ENCODE results near the gene BPIFB1. TPM values are rescaled to one million over a fixed set of nuclear protein-coding genes. Genes with fewer than 3 reads are reported as not detected.

The BPIFB1 gene
- total and polyA plus RNA-seq, 9 of the 15 experiments (the other 6 are each of a cell fraction or from before 2014, with no cell fraction given), result not detected

DNA sequence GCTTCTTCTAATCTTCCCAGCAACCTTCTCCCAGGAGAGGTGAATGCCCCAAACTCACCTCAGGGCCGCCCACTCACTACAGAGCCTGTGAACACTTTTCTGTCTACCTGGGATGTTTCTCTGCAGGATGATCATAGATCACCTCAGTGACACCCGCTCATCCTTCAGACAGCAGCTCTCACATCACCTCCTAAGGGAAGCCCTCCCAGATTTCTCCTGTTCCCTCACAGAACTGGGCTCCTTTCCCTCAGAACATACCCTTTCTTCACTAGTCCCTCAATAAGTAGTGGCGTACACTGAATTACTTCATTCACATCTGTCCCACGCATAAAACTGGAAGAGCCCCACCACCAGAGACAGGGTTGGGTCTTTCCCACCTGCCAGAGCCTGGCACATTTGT, 60.5 kb downstream of the BPIFB1 start:
- H3K27ac ChIP-seq (ENCODE audit: extremely low read depth, low read depth, low read length), result no peak overlapping the region
- FAIRE-seq, result no peak
- H3K79me2 ChIP-seq (ENCODE audit: control insufficient read depth, insufficient read depth, low read length), result no peaks in the 10 kb centered on the region
- POLR2A ChIA-PET, result interaction anchor here (0.6 kb wide), 1 partner anchor 24 kb away, joined by 3 read pairs; no protein-coding TSS in a partner anchor
- no peak overlapping the region for H3K9ac ChIP-seq (ENCODE audit: insufficient read depth in 1 of 2, low read depth in 2 of 2, low read length in 2 of 2)
- no peaks in the 10 kb centered on the region for H3K9me3 ChIP-seq (replicated peaks; ENCODE audit: control insufficient read depth, insufficient read depth, low read depth, low read length)
- no peak for ATAC-seq
- WGBS (ENCODE audit: insufficient coverage, low coverage, missing lambda C conversion rate), result 27% methylated on average over 4 of the region's 4 CpGs
- in situ Hi-C loops (cut with MboI), result no loop called here
- H3K4me2 ChIP-seq (ENCODE audit: insufficient read depth, low read length), result no peak overlapping the region
- H2AFZ ChIP-seq (ENCODE audit: low read depth, low read length), result no peak overlapping the region
- no peaks in the 10 kb centered on the region for H3K27me3 ChIP-seq (ENCODE audit: control insufficient read depth in 2 of 2, insufficient read depth in 2 of 2, low read length in 2 of 2)
- intact Hi-C loops (cut with micrococcal nuclease), result no loop called here
- no peaks in the 10 kb centered on the region; the same call in 1 of the 2 replicates for H4K20me1 ChIP-seq (replicated peaks; ENCODE audit: control insufficient read depth, insufficient read depth, low read length)
- peaks cover 3% of the 10 kb centered on the region for H3K9me1 ChIP-seq (ENCODE audit: control insufficient read depth, insufficient read depth, low read length)
- CTCF ChIA-PET (ENCODE audit: low intra/inter-chr PET ratio), result no interaction called here
- no peak overlapping the region for H3K4me3 ChIP-seq
- BruUV-seq (replicated peaks), result no TSS peak
- DNase-seq (ENCODE audit: extremely low read depth in 1 of 4, low spot score in 3 of 4), result no peak
- H3K4me1 ChIP-seq (replicated peaks in 1 of 2; ENCODE audit: control insufficient read depth in 2 of 2, insufficient read depth in 2 of 2, low read length in 2 of 2), result peaks cover 6 to 16% of the 10 kb centered on the region in 2 experiments; a peak in 3 of 5 replicates
- H3K36me3 ChIP-seq (ENCODE audit: control insufficient read depth, insufficient read depth, low read length), result no peaks in the 10 kb centered on the region
- TF ChIP-seq RBM25 (IDR thresholded peaks at IDR 0.05; ENCODE audit: low read depth, low read length, severe bottlenecking) (peak; percentile 29), EP300 (IDR thresholded peaks at IDR 0.05; ENCODE audit: low read length) (no peak), ZFP36 (IDR thresholded peaks at IDR 0.05; ENCODE audit: low read depth, low read length, partially characterized antibody) (peak; percentile 93)

DNA sequence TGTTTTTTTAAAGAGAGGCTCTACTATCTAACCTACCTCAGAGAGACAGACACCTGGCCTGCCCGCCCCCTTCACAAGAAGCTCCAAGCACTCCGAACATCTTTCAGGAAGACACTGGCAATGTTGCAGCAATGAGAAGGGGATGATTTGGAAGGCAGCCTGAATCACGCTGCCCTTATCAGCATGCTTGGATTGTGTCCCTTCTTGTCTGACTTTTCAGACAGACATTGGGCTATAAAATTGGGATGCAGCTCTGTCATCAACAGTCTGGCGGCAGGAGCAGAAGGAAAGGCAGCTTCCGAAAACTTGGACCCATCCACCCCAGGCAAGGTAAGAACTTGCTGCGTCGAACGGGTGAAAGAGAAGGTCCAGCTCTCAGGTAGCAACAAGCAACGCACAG, 62.3 kb downstream of the BPIFB1 start:
- Histone ChIP-seq H3K9me3 (replicated peaks; ENCODE audit: control insufficient read depth, insufficient read depth, low read depth, low read length) (no peaks in the 10 kb centered on the region), H3K36me3 (ENCODE audit: control insufficient read depth, insufficient read depth, low read length) (peaks cover 3% of the 10 kb centered on the region), H3K9me1 (ENCODE audit: control insufficient read depth, insufficient read depth, low read length) (no peaks in the 10 kb centered on the region), H3K4me2 (ENCODE audit: insufficient read depth, low read length) (no peak overlapping the region), H2AFZ (ENCODE audit: low read depth, low read length) (no peak overlapping the region), H4K20me1 (replicated peaks; ENCODE audit: control insufficient read depth, insufficient read depth, low read length) (no peaks in the 10 kb centered on the region; the same call in 1 of the 2 replicates), H3K4me1 (replicated peaks in 1 of 2; ENCODE audit: control insufficient read depth in 2 of 2, insufficient read depth in 2 of 2, low read length in 2 of 2) (no peaks in the 10 kb centered on the region; a peak in 1 of 5 replicates), H3K27ac (ENCODE audit: extremely low read depth, low read depth, low read length) (no peak overlapping the region), H3K9ac (ENCODE audit: insufficient read depth in 1 of 2, low read depth in 2 of 2, low read length in 2 of 2) (no peak overlapping the region), H3K4me3 (no peak overlapping the region), H3K79me2 (ENCODE audit: control insufficient read depth, insufficient read depth, low read length) (no peaks in the 10 kb centered on the region), H3K27me3 (ENCODE audit: control insufficient read depth in 2 of 2, insufficient read depth in 2 of 2, low read length in 2 of 2) (no peaks in the 10 kb centered on the region)
- no peak for ATAC-seq
- DNase-seq (ENCODE audit: extremely low read depth in 1 of 4, low spot score in 3 of 4), result no peak
- BruUV-seq (replicated peaks), result no TSS peak
- intact Hi-C loops (cut with micrococcal nuclease), result no loop called here
- 24% methylated on average over 9 of the region's 9 CpGs for WGBS (ENCODE audit: insufficient coverage, low coverage, missing lambda C conversion rate)
- in situ Hi-C loops (cut with MboI), result no loop called here
- FAIRE-seq, result no peak
- ChIA-PET POLR2A (no interaction called here), CTCF (ENCODE audit: low intra/inter-chr PET ratio) (interaction anchor here (0.6 kb wide), 1 partner anchor 250 kb away, joined by 3 read pairs; no protein-coding TSS in a partner anchor)
- TF ChIP-seq, protein P1, sequence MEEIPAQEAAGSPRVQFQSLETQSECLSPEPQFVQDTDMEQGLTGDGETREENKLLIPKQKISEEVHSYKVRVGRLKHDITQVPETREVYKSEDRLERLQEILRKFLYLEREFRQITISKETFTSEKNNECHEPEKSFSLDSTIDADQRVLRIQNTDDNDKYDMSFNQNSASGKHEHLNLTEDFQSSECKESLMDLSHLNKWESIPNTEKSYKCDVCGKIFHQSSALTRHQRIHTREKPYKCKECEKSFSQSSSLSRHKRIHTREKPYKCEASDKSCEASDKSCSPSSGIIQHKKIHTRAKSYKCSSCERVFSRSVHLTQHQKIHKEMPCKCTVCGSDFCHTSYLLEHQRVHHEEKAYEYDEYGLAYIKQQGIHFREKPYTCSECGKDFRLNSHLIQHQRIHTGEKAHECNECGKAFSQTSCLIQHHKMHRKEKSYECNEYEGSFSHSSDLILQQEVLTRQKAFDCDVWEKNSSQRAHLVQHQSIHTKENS (CRISPR knock-in tag; IDR thresholded peaks at IDR 0.05), result no peak

Data from K562 (cell line).